CD4-positive, alpha-beta T cell (primary cell): ENCODE measurements around the gene MRPL38. TPM values are rescaled to one million over a fixed set of nuclear protein-coding genes. Genes with fewer than 3 reads are reported as not detected.

Experiments
- ATAC-seq: fragments of 200-7000 bp; cut with Tn5 transposase; one replicate; pipeline ENCODE4 v1.10.0; 2022; ENCODE audit warnings: mild to moderate bottlenecking; ENCODE audit not compliant: poor library complexity
- CTCF ChIA-PET: fragments of 350-600 bp; sonication (Branson Sonifier 250); formaldehyde crosslinking; loops from one replicate; lab custom pipeline; 2021; ENCODE audit warnings: antibody characterized with exemption, inconsistent platforms; lab: Charles Lee
- POLR2A ChIA-PET: fragments of 350-600 bp; sonication (Branson Sonifier 250); formaldehyde crosslinking; loops from one replicate; lab custom pipeline; 2021; ENCODE audit warnings: antibody characterized with exemption, inconsistent platforms; lab: Charles Lee
- DNase-seq, 14 experiments: peaks; one replicate each; pipeline ENCODE4 v3.0.0-alpha.2; 2013 to 2020; ENCODE audit warnings: mixed read lengths in 2 of 14
- H3K27ac ChIP-seq, 2 donors: one replicate each; pipeline versions ENCODE4 v1.5.1 to v1.7.0; 2013; ENCODE audit warnings: low read length in 2 of 2, low read depth in 1 of 2, mild to moderate bottlenecking in 1 of 2
- H3K27me3 ChIP-seq, 2 experiments: 1 replicate in 1 of 2; 2 replicates in 1 of 2; pipeline versions ENCODE4 v1.6.1 to v1.7.0; 2013; ENCODE audit warnings: low read length in 2 of 2, control low read depth in 1 of 2, mild to moderate bottlenecking in 1 of 2, moderate library complexity in 1 of 2; ENCODE audit not compliant: insufficient read depth in 2 of 2, control insufficient read depth in 1 of 2
- H3K36me3 ChIP-seq: one replicate; pipeline ENCODE4 v1.6.1; 2013; ENCODE audit warnings: low read length, control low read depth; ENCODE audit not compliant: insufficient read depth
- H3K4me1 ChIP-seq: one replicate; pipeline ENCODE4 v1.6.1; 2013; ENCODE audit warnings: low read length, control low read depth; ENCODE audit not compliant: insufficient read depth
- H3K4me3 ChIP-seq: one replicate; pipeline ENCODE4 v1.5.1; 2013; ENCODE audit warnings: mild to moderate bottlenecking, low read length, moderate library complexity
- H3K9me3 ChIP-seq, 2 experiments: 1 replicate in 1 of 2; 2 replicates in 1 of 2; pipeline versions ENCODE4 v1.6.1 to v1.7.0; 2013; ENCODE audit warnings: low read length in 2 of 2, mild to moderate bottlenecking in 2 of 2, control low read depth in 1 of 2, moderate library complexity in 1 of 2; ENCODE audit not compliant: control insufficient read depth in 1 of 2, insufficient read depth in 1 of 2
- H3K27ac Mint-ChIP-seq: one replicate; pipeline ENCODE4 v1.8.0; 2020; ENCODE audit warnings: mixed read lengths
- H3K27me3 Mint-ChIP-seq: one replicate; pipeline ENCODE4 v1.8.0; 2021; ENCODE audit warnings: mixed read lengths
- H3K36me3 Mint-ChIP-seq: one replicate; pipeline ENCODE4 v1.8.0; 2021; ENCODE audit warnings: low read depth, mixed read lengths
- H3K4me1 Mint-ChIP-seq: one replicate; pipeline ENCODE4 v1.8.0; 2021; ENCODE audit warnings: low read depth, mixed read lengths
- H3K4me3 Mint-ChIP-seq: one replicate; pipeline ENCODE4 v1.8.0; 2020; ENCODE audit warnings: mild to moderate bottlenecking, mixed read lengths
- H3K9me3 Mint-ChIP-seq: one replicate; pipeline ENCODE4 v1.8.0; 2020; ENCODE audit warnings: mixed read lengths
- CTCF ChIP-seq: fragments of 200-600 bp; IDR thresholded peaks from one replicate; pipeline ENCODE4 v1.8.0; 2022; ENCODE audit warnings: antibody characterized with exemption, mild to moderate bottlenecking
- intact Hi-C, 2 experiments: fragments of 100-400 bp; cut with DNase I in 1 of 2; cut with micrococcal nuclease in 1 of 2; formaldehyde crosslinking; loops; one replicate each; pipeline versions ENCODE4 v1.15.1 to v1.9.0; 2023 to 2025; cut with DNase I, micrococcal nuclease
- total RNA-seq, 174 experiments: library from RNA in 2 of 174; stranded (reverse) in 2 of 174; gene quantifications; one replicate each; pipeline ENCODE4 v1.2.3 and lab custom pipeline; 2021 to 2026

MRPL38 gene
- total RNA-seq, 2 experiments from 2014 or later, result 146 to 147 TPM

GRCh38 chr17:75906143-75906884, 1.6 kb upstream of the MRPL38 start:
- POLR2A ChIA-PET, result interaction anchor here (0.8 to 4.5 kb wide), 4 partner anchors 29 to 95 kb away, joined by 3 to 44 read pairs (median 4); partner anchors contain the start of genes CDK3 and WBP2
- no peak for ATAC-seq
- Histone ChIP-seq H3K27me3 (no peaks in the 10 kb centered on the region), H3K4me1 (peaks cover 28% of the 10 kb centered on the region), H3K9me3 (no peaks in the 10 kb centered on the region), H3K4me3 (no peak overlapping the region), H3K27ac (no peak overlapping the region), H3K36me3 (peaks cover 12% of the 10 kb centered on the region)
- H3K27me3 Mint-ChIP-seq, result no peaks in the 10 kb centered on the region
- H3K4me1 Mint-ChIP-seq, result no peaks in the 10 kb centered on the region
- H3K9me3 Mint-ChIP-seq, result no peaks in the 10 kb centered on the region
- TF ChIP-seq CTCF, result no peak
- intact Hi-C loops, result loop anchor here (2.0 to 10.0 kb wide), 4 partner anchors 198 to 388 kb away; partner anchors contain the start of genes RECQL5 (in 1 of the 2) and SAP30BP (in 1 of the 2)
- CTCF ChIA-PET, result interaction anchor here (0.7 to 1.3 kb wide), 3 partner anchors 10 to 108 kb away, joined by 3 to 13 read pairs (median 6); partner anchors contain the start of gene TRIM65
- H3K27ac Mint-ChIP-seq, result peak overlapping the region; percentile 56
- peaks cover 13% of the 10 kb centered on the region for H3K36me3 Mint-ChIP-seq
- H3K4me3 Mint-ChIP-seq, result peak overlapping the region; percentile 69
- DNase-seq, result no peak

DNA sequence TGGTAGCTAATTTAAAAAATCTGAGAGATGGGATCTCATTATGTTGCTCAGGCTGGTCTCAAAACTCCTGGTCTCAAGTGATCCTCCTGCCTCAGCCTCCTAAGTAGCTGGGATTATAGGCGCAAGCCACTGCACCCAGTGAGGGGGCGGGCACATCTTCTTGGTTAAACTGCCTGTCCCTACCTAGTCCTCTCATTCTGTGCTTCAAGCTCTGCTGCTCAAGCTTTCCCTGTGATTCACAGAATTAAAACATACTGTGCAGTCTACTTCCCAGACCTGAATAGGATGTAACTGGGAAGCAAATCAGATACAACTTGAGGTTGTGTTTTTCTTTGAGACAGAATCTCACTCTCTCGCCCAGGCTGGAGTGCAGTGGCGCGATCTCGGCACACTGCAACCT, 2.3 kb downstream of the MRPL38 start:
- ChIA-PET CTCF (interaction anchor here (0.9 kb wide), 1 partner anchor 47 kb away, joined by 3 read pairs; the partner anchor contains the start of gene WBP2), POLR2A (interaction anchor here (0.7 to 4.5 kb wide), 2 partner anchors 47 to 118 kb away, joined by 3 to 44 read pairs; partner anchors contain the start of gene WBP2)
- no peaks in the 10 kb centered on the region for H3K27me3 Mint-ChIP-seq
- Histone ChIP-seq H3K27me3 (no peaks in the 10 kb centered on the region), H3K9me3 (no peaks in the 10 kb centered on the region), H3K27ac (no peak overlapping the region), H3K4me3 (no peak overlapping the region), H3K4me1 (peaks cover 27% of the 10 kb centered on the region), H3K36me3 (peaks cover 48% of the 10 kb centered on the region)
- TF ChIP-seq CTCF, result no peak
- peaks cover 4% of the 10 kb centered on the region for H3K4me1 Mint-ChIP-seq
- intact Hi-C loops, result loop anchor here (5.0 to 10.0 kb wide), 3 partner anchors 140 to 392 kb away; partner anchors contain the start of genes RECQL5 (in 1 of the 2) and SAP30BP (in 1 of the 2)
- ATAC-seq, result no peak
- no peaks in the 10 kb centered on the region for H3K9me3 Mint-ChIP-seq
- H3K4me3 Mint-ChIP-seq, result peak overlapping the region; percentile 38
- peaks cover 48% of the 10 kb centered on the region for H3K36me3 Mint-ChIP-seq
- no peak overlapping the region for H3K27ac Mint-ChIP-seq
- DNase-seq, result no peak

DNA sequence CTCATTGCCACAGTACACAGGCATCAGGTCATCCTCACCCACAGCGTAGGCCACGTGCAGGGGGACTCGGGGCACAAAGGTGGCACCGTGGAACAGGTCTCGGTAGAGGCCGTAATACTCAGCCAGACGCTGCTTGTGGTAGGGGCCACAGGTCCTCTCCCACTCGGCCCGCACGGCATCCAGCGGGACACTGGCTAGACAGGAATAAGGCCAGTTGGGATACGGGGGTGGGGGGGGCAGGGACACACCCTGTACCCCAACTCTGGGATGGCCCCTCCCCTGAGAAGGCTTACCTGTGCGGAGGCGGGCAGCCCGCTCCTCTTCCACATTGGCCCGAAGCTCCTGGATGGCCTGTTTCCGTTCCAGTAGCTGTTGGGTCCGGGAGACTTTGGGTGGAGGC, 3.0 kb downstream of the MRPL38 start:
- Mint-ChIP-seq H3K27me3 (no peaks in the 10 kb centered on the region), H3K27ac (no peak overlapping the region), H3K36me3 (peaks cover 48% of the 10 kb centered on the region), H3K4me3 (no peak overlapping the region), H3K9me3 (no peaks in the 10 kb centered on the region), H3K4me1 (peaks cover 5% of the 10 kb centered on the region)
- Histone ChIP-seq H3K9me3 (no peaks in the 10 kb centered on the region), H3K27ac (no peak overlapping the region), H3K4me1 (peaks cover 32% of the 10 kb centered on the region), H3K4me3 (no peak overlapping the region), H3K27me3 (no peaks in the 10 kb centered on the region), H3K36me3 (peaks cover 48% of the 10 kb centered on the region)
- no peak for TF ChIP-seq CTCF
- CTCF ChIA-PET, result interaction anchor here (0.9 kb wide), 1 partner anchor 47 kb away, joined by 3 read pairs; the partner anchor contains the start of gene WBP2
- POLR2A ChIA-PET, result interaction anchor here (4.5 kb wide), 1 partner anchor 46 kb away, joined by 44 read pairs; the partner anchor contains the start of gene WBP2
- no peak for DNase-seq
- intact Hi-C loops, result loop anchor here (5.0 to 10.0 kb wide), 3 partner anchors 139 to 393 kb away; partner anchors contain the start of genes RECQL5 (in 1 of the 2) and SAP30BP (in 1 of the 2)
- ATAC-seq, result no peak
